PFSK-1 (cell line): Measurements from ENCODE around the gene MACROH2A1.

Experiments
- FOXP2 ChIP-seq: optimal IDR thresholded peaks from 2 replicates; pipeline ENCODE3; 2011; ENCODE audit warnings: borderline replicate concordance, control low read depth, inconsistent platforms; ENCODE audit not compliant: insufficient read depth; ENCODE audit errors: extremely low read length, extremely low read depth
- POLR2AphosphoS5 ChIP-seq: IDR thresholded peaks from 2 replicates; pipeline ENCODE4 v1.6.1; 2012; ENCODE audit warnings: low read depth, mild to moderate bottlenecking, control low read depth, low read length, moderate library complexity
- REST ChIP-seq, 2 experiments: IDR thresholded peaks; 2 replicates each; pipeline versions ENCODE4 v1.6.1 to v1.8.0; 2011 to 2012; ENCODE audit warnings: low read depth in 2 of 2, low read length in 2 of 2, control low read depth in 1 of 2, inconsistent platforms in 1 of 2, mild to moderate bottlenecking in 1 of 2, moderate library complexity in 1 of 2; ENCODE audit not compliant: insufficient read depth in 1 of 2
- SIN3A ChIP-seq: IDR thresholded peaks from 2 replicates; pipeline ENCODE4 v1.6.1; 2012; ENCODE audit warnings: mild to moderate bottlenecking, low read length, moderate library complexity, borderline replicate concordance; ENCODE audit not compliant: insufficient read depth
- TAF1 ChIP-seq: IDR thresholded peaks from 2 replicates; pipeline ENCODE4 v1.6.1; 2012; ENCODE audit warnings: low read length, control low read depth, borderline replicate concordance; ENCODE audit not compliant: insufficient read depth

The MACROH2A1 gene

GRCh38 chr5:135442431-135443160 is 43.6 kb upstream of the MACROH2A1 start:
- TF ChIP-seq POLR2AphosphoS5 (no peak), REST (IDR thresholded peaks at IDR 0.05; ENCODE audit: insufficient read depth in 1 of 2, low read depth in 2 of 2, low read length in 2 of 2) (no peak), SIN3A (no peak), FOXP2 (no peak), TAF1 (no peak)

- TF ChIP-seq REST (IDR thresholded peaks at IDR 0.05; ENCODE audit: insufficient read depth in 1 of 2, low read depth in 2 of 2, low read length in 2 of 2) = no peak
- TF ChIP-seq FOXP2 = no peak
- no peak for TF ChIP-seq SIN3A
- TF ChIP-seq TAF1 = no peak
- TF ChIP-seq POLR2AphosphoS5 = no peak
These were observed 42.9 kb upstream of the MACROH2A1 start for GRCh38 chr5:135441919-135442318.

GRCh38 chr5:135441350-135441831 is 42.4 kb upstream of the MACROH2A1 start:
- no peak for TF ChIP-seq TAF1
- no peak for TF ChIP-seq SIN3A
- no peak for TF ChIP-seq REST (IDR thresholded peaks at IDR 0.05; ENCODE audit: insufficient read depth in 1 of 2, low read depth in 2 of 2, low read length in 2 of 2)
- TF ChIP-seq FOXP2 = no peak
- no peak for TF ChIP-seq POLR2AphosphoS5

GRCh38 chr5:135440916-135441315 is 41.9 kb upstream of the MACROH2A1 start:
- TF ChIP-seq POLR2AphosphoS5 (no peak), REST (IDR thresholded peaks at IDR 0.05; ENCODE audit: insufficient read depth in 1 of 2, low read depth in 2 of 2, low read length in 2 of 2) (no peak), TAF1 (no peak), FOXP2 (no peak), SIN3A (no peak)
